IPS DF 6.9 (cell line): ENCODE results near the gene GPAM.
A peak's percentile ranks its signal among the peaks of the same experiment; 100 is the strongest.

Experiments
- DNase-seq: peaks from one replicate; pipeline ENCODE4 v3.0.0-alpha.2; 2013; ENCODE audit warnings: low read depth, low spot score
- H3K27ac ChIP-seq: one replicate; pipeline ENCODE4 v1.5.1; 2013; ENCODE audit warnings: low read length, control low read depth
- H3K27me3 ChIP-seq: 2 replicates; pipeline ENCODE4 v1.6.1; 2013; ENCODE audit warnings: mild to moderate bottlenecking, low read length; ENCODE audit not compliant: control insufficient read depth, insufficient read depth
- H3K36me3 ChIP-seq: 2 replicates; pipeline ENCODE4 v1.6.1; 2013; ENCODE audit warnings: low read length; ENCODE audit not compliant: control insufficient read depth, insufficient read depth
- H3K4me1 ChIP-seq: 2 replicates; pipeline ENCODE4 v1.6.1; 2013; ENCODE audit warnings: low read length; ENCODE audit not compliant: control insufficient read depth, insufficient read depth
- H3K4me3 ChIP-seq: 2 replicates; pipeline ENCODE4 v1.5.1; 2013; ENCODE audit warnings: mild to moderate bottlenecking, low read length
- H3K9me3 ChIP-seq: 2 replicates; pipeline ENCODE4 v1.6.1; 2013; ENCODE audit warnings: low read length, inconsistent platforms; ENCODE audit not compliant: control insufficient read depth, insufficient read depth
- WGBS: extraction: QIAGEN DNeasy Blood & Tissue Kit; methylation state at CpG from one replicate; pipeline ENCODE4 v1.1.7; 2013; ENCODE audit warnings: mixed read lengths, missing lambda C conversion rate; ENCODE audit not compliant: insufficient read length, insufficient coverage; 5-methylcytosine and 5-hydroxymethylcytosine counted together

The GPAM gene

GRCh38 chr10:112182784-112183328 lies 709 bp downstream of the GPAM start:
- Histone ChIP-seq H3K4me3 (peak overlapping the region; percentile 93; the same call in 1 of the 2 replicates), H3K9me3 (no peaks in the 10 kb centered on the region), H3K27ac (no peak overlapping the region), H3K36me3 (no peaks in the 10 kb centered on the region), H3K27me3 (no peaks in the 10 kb centered on the region), H3K4me1 (no peaks in the 10 kb centered on the region)
- DNase-seq = no peak
- no CpG with 5 or more reads among the region's 10 CpGs for WGBS

GRCh38 chr10:112177247-112177646 lies 6.3 kb downstream of the GPAM start:
- peaks cover 3% of the 10 kb centered on the region; the same call in 1 of the 2 replicates for H3K36me3 ChIP-seq
- no CpG with 5 or more reads among the region's 1 CpG for WGBS

GRCh38 chr10:112176543-112176942 lies 7.0 kb downstream of the GPAM start:
- no CpG with 5 or more reads among the region's 3 CpGs for WGBS
- Histone ChIP-seq H3K4me1 (no peaks in the 10 kb centered on the region), H3K36me3 (peaks cover 5% of the 10 kb centered on the region; the same call in 1 of the 2 replicates), H3K27me3 (no peaks in the 10 kb centered on the region), H3K9me3 (no peaks in the 10 kb centered on the region), H3K27ac (no peak overlapping the region), H3K4me3 (no peak overlapping the region)
- no peak for DNase-seq

More at GRCh38 chr10:112177247-112177646, 6.3 kb downstream of the GPAM start:
- Histone ChIP-seq H3K4me3 (no peak overlapping the region), H3K9me3 (no peaks in the 10 kb centered on the region), H3K27ac (no peak overlapping the region), H3K27me3 (no peaks in the 10 kb centered on the region), H3K4me1 (no peaks in the 10 kb centered on the region)
- DNase-seq = no peak

- Histone ChIP-seq H3K27me3 (no peaks in the 10 kb centered on the region), H3K4me1 (no peaks in the 10 kb centered on the region), H3K36me3 (peaks cover 5% of the 10 kb centered on the region; the same call in 1 of the 2 replicates), H3K9me3 (no peaks in the 10 kb centered on the region), H3K4me3 (no peak overlapping the region), H3K27ac (no peak overlapping the region)
- no peak for DNase-seq
- no CpG with 5 or more reads among the region's 8 CpGs for WGBS
Measured at GRCh38 chr10:112175409-112175808, 8.2 kb downstream of the GPAM start.

GRCh38 chr10:112173206-112173605 lies 10.4 kb downstream of the GPAM start:
- Histone ChIP-seq H3K4me1 (no peaks in the 10 kb centered on the region), H3K9me3 (no peaks in the 10 kb centered on the region), H3K27ac (no peak overlapping the region), H3K27me3 (no peaks in the 10 kb centered on the region), H3K36me3 (peaks cover 5% of the 10 kb centered on the region; the same call in 1 of the 2 replicates), H3K4me3 (no peak overlapping the region)
- WGBS = no CpG with 5 or more reads among the region's 4 CpGs
- DNase-seq = no peak

GRCh38 chr10:112168733-112169132 lies 14.8 kb downstream of the GPAM start:
- Histone ChIP-seq H3K36me3 (peaks cover 2% of the 10 kb centered on the region; the same call in 1 of the 2 replicates), H3K27me3 (no peaks in the 10 kb centered on the region), H3K4me3 (no peak overlapping the region), H3K4me1 (no peaks in the 10 kb centered on the region), H3K27ac (no peak overlapping the region), H3K9me3 (no peaks in the 10 kb centered on the region)
- no peak for DNase-seq
- WGBS = no CpG with 5 or more reads among the region's 6 CpGs

- Histone ChIP-seq H3K27me3 (no peaks in the 10 kb centered on the region), H3K4me1 (no peaks in the 10 kb centered on the region), H3K36me3 (no peaks in the 10 kb centered on the region; the same call in 1 of the 2 replicates), H3K4me3 (no peak overlapping the region), H3K27ac (no peak overlapping the region), H3K9me3 (no peaks in the 10 kb centered on the region)
- DNase-seq = no peak
- no CpG with 5 or more reads among the region's 3 CpGs for WGBS
Measured at GRCh38 chr10:112166800-112167199, 16.8 kb downstream of the GPAM start.

- Histone ChIP-seq H3K36me3 (peaks cover 7% of the 10 kb centered on the region; the same call in 1 of the 2 replicates), H3K27ac (no peak overlapping the region), H3K4me1 (no peaks in the 10 kb centered on the region), H3K9me3 (no peaks in the 10 kb centered on the region), H3K27me3 (no peaks in the 10 kb centered on the region), H3K4me3 (no peak overlapping the region)
- WGBS = no CpG with 5 or more reads among the region's 4 CpGs
- DNase-seq = no peak
Measured at GRCh38 chr10:112161757-112162518, 21.6 kb downstream of the GPAM start.

GRCh38 chr10:112160834-112161233 lies 22.7 kb downstream of the GPAM start:
- no peaks in the 10 kb centered on the region for H3K4me1 ChIP-seq
- H3K27me3 ChIP-seq = no peaks in the 10 kb centered on the region
- peaks cover 9% of the 10 kb centered on the region; the same call in 1 of the 2 replicates for H3K36me3 ChIP-seq
- DNase-seq = no peak
- no CpG with 5 or more reads among the region's 3 CpGs for WGBS
- no peak overlapping the region for H3K27ac ChIP-seq
- H3K9me3 ChIP-seq = no peaks in the 10 kb centered on the region
- H3K4me3 ChIP-seq = no peak overlapping the region

- no peaks in the 10 kb centered on the region for H3K9me3 ChIP-seq
- H3K27me3 ChIP-seq = no peaks in the 10 kb centered on the region
- H3K27ac ChIP-seq = no peak overlapping the region
- no peaks in the 10 kb centered on the region for H3K4me1 ChIP-seq
- WGBS = no CpG with 5 or more reads among the region's 8 CpGs
- no peak overlapping the region for H3K4me3 ChIP-seq
- peaks cover 9% of the 10 kb centered on the region; the same call in 1 of the 2 replicates for H3K36me3 ChIP-seq
- no peak for DNase-seq
Measured at GRCh38 chr10:112159469-112159868, 24.1 kb downstream of the GPAM start.
